Central memory CD8-positive, alpha-beta T cell (primary cell): ENCODE results near the gene MICB.

Experiments used
- ATAC-seq: fragments of 150-1000 bp; cut with Tn5 transposase; replicated peaks from 2 replicates; pipeline ENCODE4 v1.10.0; 2022; ENCODE audit warnings: mild to moderate bottlenecking, moderate FRiP score, moderate number of reproducible peaks; ENCODE audit not compliant: poor library complexity, severe bottlenecking; ENCODE audit errors: extremely low read depth
- DNase-seq, 2 donors: peaks; one replicate each; pipeline ENCODE4 v3.0.0; 2021; ENCODE audit warnings: low spot score in 2 of 2
- H3K27ac Mint-ChIP-seq: one replicate; pipeline ENCODE4 v1.8.0; 2022; ENCODE audit warnings: low read depth, mild to moderate bottlenecking, moderate library complexity, mixed read lengths
- H3K27me3 Mint-ChIP-seq: one replicate; pipeline ENCODE4 v1.8.0; 2022; ENCODE audit warnings: mixed read lengths
- H3K36me3 Mint-ChIP-seq: one replicate; pipeline ENCODE4 v1.8.0; 2022; ENCODE audit warnings: mild to moderate bottlenecking, moderate library complexity, mixed read lengths; ENCODE audit not compliant: insufficient read depth
- H3K4me1 Mint-ChIP-seq: one replicate; pipeline ENCODE4 v1.8.0; 2022; ENCODE audit warnings: mixed read lengths
- H3K4me3 Mint-ChIP-seq: one replicate; pipeline ENCODE4 v1.8.0; 2022; ENCODE audit warnings: mild to moderate bottlenecking, moderate library complexity, mixed read lengths
- H3K9me3 Mint-ChIP-seq: one replicate; pipeline ENCODE4 v1.8.0; 2022; ENCODE audit warnings: mixed read lengths

Gene MICB

DNA sequence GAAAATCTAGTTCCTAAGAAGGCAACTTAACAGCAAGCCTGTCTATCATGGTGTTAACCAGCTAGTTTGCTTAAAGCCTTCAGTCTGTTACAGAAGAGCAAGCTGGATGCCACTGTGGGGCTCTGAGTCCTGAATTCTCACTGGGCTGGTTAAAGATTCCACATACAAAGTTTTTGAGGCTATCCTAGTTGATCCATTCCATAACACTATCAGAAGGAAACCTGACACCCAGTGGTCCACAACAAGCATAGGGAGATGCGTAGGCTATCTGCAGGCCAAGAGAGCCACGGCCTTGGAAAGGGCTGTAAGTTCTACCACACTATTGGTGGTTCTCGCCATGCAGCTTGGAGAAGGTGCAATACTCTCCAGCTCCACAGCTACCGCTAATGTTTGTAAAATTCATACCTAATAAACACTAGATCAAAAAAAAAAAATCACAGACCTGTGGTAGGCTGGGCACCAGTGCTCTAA lies 30.4 kb downstream of the MICB start:
- Mint-ChIP-seq H3K4me1 (peaks cover 28% of the 10 kb centered on the region), H3K36me3 (peaks cover 35% of the 10 kb centered on the region), H3K9me3 (no peaks in the 10 kb centered on the region), H3K27ac (no peak overlapping the region), H3K27me3 (no peaks in the 10 kb centered on the region), H3K4me3 (no peak overlapping the region)
- DNase-seq: no peak
- ATAC-seq: no peak

DNA sequence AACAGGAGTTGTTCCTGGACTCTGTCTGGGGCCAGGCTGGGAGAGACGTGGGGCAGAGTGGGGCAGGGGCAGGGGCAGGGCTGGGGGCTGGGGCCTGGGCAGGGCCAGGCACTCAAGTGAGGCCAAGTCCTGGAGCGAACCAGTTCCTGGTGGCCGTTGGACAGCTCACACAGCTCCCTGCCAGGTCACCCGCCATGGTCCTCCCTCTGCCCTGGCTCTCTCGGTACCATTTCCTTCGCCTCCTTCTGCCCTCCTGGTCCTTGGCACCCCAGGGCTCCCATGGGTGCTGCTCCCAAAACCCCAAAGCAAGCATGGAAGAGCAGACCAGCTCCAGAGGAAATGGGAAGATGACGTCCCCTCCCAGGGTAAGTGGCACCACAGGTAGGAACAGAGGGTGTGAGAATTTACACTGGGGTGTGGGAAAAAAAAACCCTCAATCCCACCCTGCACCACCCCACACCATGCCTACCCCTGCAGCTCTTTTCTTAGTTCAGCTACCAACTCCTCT lies 30.9 kb downstream of the MICB start, which contains the start of gene MCCD1:
Gene MCCD1, plus strand, starts transcription at position 142 of the 508 bp plus-strand sequence. Its CDS starts 53 bp downstream, at position 195.
- DNase-seq (no peak), ATAC-seq (peak; percentile 19)
- H3K9me3 Mint-ChIP-seq: no peaks in the 10 kb centered on the region
- peaks cover 39% of the 10 kb centered on the region for H3K36me3 Mint-ChIP-seq
- H3K27me3 Mint-ChIP-seq: no peaks in the 10 kb centered on the region
- H3K4me3 Mint-ChIP-seq: no peak within 1 kb of the TSS
- peaks cover 31% of the 10 kb centered on the region for H3K4me1 Mint-ChIP-seq
- H3K27ac Mint-ChIP-seq: peak within 1 kb of the TSS; percentile 57

- DNase-seq: no peak
- H3K4me1 Mint-ChIP-seq: peaks cover 31% of the 10 kb centered on the region
- H3K27ac Mint-ChIP-seq: peak overlapping the region; percentile 65
- no peak overlapping the region for H3K4me3 Mint-ChIP-seq
- ATAC-seq: no peak
- no peaks in the 10 kb centered on the region for H3K27me3 Mint-ChIP-seq
- no peaks in the 10 kb centered on the region for H3K9me3 Mint-ChIP-seq
- peaks cover 46% of the 10 kb centered on the region for H3K36me3 Mint-ChIP-seq
Observed at GRCh38 chr6:31529329-31530150, 31.6 kb downstream of the MICB start.

DNA sequence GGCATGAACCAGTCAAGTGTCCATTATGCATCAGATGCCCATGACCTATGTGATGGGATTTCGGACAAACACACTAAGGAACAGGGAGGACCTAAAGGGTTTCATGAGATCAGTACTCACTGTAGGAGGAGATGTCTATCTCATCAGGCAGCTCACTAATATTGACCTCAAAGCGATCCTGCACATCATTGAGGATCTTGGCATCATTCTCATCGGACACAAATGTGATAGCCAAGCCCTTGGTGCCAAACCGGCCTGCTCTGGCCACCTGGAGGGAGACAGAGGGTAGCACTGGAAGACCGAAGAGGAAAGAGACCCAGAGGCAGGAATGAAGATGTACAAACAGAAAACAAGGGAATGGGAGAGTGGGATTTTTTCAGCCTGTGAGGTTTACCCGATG lies 32.7 kb downstream of the MICB start:
- Mint-ChIP-seq H3K27me3 (no peaks in the 10 kb centered on the region), H3K4me1 (peaks cover 32% of the 10 kb centered on the region), H3K9me3 (no peaks in the 10 kb centered on the region), H3K27ac (peak overlapping the region; percentile 65), H3K36me3 (peaks cover 57% of the 10 kb centered on the region), H3K4me3 (no peak overlapping the region)
- ATAC-seq (no peak), DNase-seq (no peak)

DNA sequence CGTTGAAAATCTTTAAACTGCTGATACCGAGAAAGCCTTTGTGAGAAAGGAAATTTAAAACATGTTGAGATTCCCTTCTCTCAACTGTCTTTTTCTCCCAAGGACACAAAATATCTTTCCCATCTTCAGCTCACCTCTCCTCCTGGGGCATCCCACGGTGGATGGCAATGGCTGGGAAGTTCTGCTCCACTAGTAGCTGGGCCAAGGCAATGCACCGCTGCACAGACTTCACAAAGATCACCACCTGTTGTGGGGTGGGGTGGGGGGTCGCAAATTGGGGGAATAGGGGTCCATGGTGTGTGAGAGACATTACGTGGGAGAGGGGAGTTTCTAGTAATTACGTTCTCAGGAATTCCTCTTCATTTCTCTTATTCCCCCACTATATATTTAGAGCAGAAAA lies 33.2 kb downstream of the MICB start:
- peaks cover 62% of the 10 kb centered on the region for H3K36me3 Mint-ChIP-seq
- no peak overlapping the region for H3K27ac Mint-ChIP-seq
- no peak for ATAC-seq

GRCh38 chr6:31531771-31532643 lies 34.1 kb downstream of the MICB start:
- no peak for ATAC-seq
- H3K4me3 Mint-ChIP-seq: no peak overlapping the region
- H3K9me3 Mint-ChIP-seq: no peaks in the 10 kb centered on the region
- DNase-seq: no peak
- H3K36me3 Mint-ChIP-seq: peaks cover 70% of the 10 kb centered on the region
- no peak overlapping the region for H3K27ac Mint-ChIP-seq
- peaks cover 42% of the 10 kb centered on the region for H3K4me1 Mint-ChIP-seq
- H3K27me3 Mint-ChIP-seq: no peaks in the 10 kb centered on the region

More for the DNA sequence above, 33.2 kb downstream of the MICB start:
- Mint-ChIP-seq H3K4me1 (peaks cover 37% of the 10 kb centered on the region), H3K27me3 (no peaks in the 10 kb centered on the region), H3K4me3 (no peak overlapping the region), H3K9me3 (no peaks in the 10 kb centered on the region)
- no peak for DNase-seq

- DNase-seq: no peak
- Mint-ChIP-seq H3K36me3 (peaks cover 78% of the 10 kb centered on the region), H3K9me3 (no peaks in the 10 kb centered on the region), H3K27me3 (no peaks in the 10 kb centered on the region), H3K27ac (no peak overlapping the region), H3K4me3 (no peak overlapping the region), H3K4me1 (peaks cover 42% of the 10 kb centered on the region)
- ATAC-seq: no peak
Observed at GRCh38 chr6:31532644-31533454, 34.9 kb downstream of the MICB start.

DNA sequence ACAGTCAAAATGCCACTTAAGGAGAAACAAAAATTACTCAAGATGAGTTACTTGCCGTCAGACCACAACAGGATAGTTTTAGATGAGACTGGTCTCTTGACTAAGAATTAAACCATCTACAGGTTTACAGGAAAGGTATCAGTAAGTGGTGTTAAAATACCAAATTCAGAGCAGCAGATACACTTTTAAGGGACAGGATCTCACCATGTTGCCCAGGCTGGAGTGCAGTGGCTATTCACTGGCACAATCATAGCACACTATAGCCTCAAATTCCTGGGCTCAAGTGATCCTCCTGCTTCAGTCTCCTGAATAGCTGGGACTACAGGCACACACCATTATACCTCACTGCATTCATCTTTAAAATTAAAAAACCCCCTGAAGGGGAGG lies 35.5 kb downstream of the MICB start:
- no peaks in the 10 kb centered on the region for H3K9me3 Mint-ChIP-seq
- H3K4me3 Mint-ChIP-seq: no peak overlapping the region
- ATAC-seq (no peak), DNase-seq (no peak)
- no peaks in the 10 kb centered on the region for H3K27me3 Mint-ChIP-seq
- peaks cover 84% of the 10 kb centered on the region for H3K36me3 Mint-ChIP-seq
- no peak overlapping the region for H3K27ac Mint-ChIP-seq
- peaks cover 44% of the 10 kb centered on the region for H3K4me1 Mint-ChIP-seq

GRCh38 chr6:31534011-31534410 lies 36.1 kb downstream of the MICB start:
- Mint-ChIP-seq H3K4me3 (no peak overlapping the region), H3K36me3 (peaks cover 85% of the 10 kb centered on the region), H3K27ac (peak overlapping the region; percentile 68), H3K9me3 (no peaks in the 10 kb centered on the region), H3K27me3 (no peaks in the 10 kb centered on the region), H3K4me1 (peaks cover 47% of the 10 kb centered on the region)
- ATAC-seq (no peak), DNase-seq (no peak)

DNA sequence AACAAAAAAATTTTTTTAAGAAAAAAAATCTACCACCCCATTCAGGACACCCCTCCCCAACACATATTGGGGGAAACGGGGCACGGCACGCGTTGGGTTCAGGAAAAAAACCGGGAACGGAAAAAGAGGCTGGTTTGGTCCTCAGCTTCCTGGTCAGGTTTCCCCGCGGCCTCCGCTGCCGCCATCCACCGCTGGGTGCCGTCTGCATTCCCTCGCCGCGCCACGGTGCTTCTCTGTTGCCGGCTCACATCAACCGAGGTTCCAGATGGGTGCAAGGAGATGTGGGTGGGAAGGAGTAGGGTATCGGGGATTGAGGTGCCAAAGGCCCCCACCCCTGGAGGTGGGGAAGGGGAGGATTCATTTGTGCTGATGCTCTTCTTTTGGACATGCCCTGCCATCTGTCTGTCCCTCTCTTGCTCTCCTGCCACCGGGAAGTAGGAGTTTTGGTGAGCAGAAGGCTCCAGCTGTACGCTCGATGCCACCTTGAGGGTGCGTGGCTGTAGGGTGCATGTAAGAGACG lies 36.6 kb downstream of the MICB start:
- Mint-ChIP-seq H3K27me3 (no peaks in the 10 kb centered on the region), H3K36me3 (peaks cover 91% of the 10 kb centered on the region), H3K4me3 (no peak overlapping the region), H3K27ac (peak overlapping the region; percentile 68), H3K4me1 (peaks cover 53% of the 10 kb centered on the region), H3K9me3 (no peaks in the 10 kb centered on the region)
- DNase-seq: no peak
- no peak for ATAC-seq

DNA sequence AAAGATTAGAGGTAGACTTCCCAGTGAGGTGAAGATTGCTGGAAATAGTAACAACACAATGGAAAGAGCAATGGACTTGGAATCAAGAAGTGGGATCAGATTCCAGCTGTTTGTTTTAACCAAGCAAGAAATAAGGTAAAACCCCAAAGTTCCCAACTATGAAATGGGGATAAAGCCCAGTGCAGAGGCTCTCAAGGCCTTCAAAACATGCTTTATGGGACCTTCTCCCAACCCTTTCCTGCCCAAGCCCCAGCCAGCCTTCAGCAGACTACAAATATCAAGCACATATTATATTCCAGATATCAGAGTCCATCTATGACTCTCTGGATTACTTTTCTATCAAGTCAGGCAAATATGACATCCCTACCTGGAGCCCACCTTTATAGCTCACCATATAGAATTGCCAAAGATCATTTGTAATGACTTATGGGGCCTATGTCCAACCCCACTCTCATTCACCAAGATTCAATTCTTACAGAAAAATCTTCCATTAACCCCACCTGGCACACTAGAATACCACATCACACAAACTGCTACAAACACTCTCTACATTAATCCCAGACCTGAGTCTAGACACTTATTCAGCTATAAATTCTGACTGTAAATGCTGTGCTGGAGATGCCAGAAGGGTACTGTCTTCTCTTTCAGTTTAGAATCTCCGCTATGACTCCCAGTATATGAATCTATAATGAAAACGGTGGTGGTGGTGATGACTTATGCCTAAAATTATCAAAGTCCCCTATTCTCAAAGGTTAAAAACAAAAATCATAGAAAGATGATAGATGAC lies 37.8 kb downstream of the MICB start:
- Mint-ChIP-seq H3K4me3 (no peak overlapping the region), H3K36me3 (peaks cover 91% of the 10 kb centered on the region), H3K4me1 (peaks cover 58% of the 10 kb centered on the region), H3K9me3 (no peaks in the 10 kb centered on the region), H3K27me3 (no peaks in the 10 kb centered on the region), H3K27ac (no peak overlapping the region)
- no peak for DNase-seq
- ATAC-seq: no peak
